Measurements from ENCODE around the gene CORO2A. TPM values are rescaled to one million over a fixed set of nuclear protein-coding genes. Genes with fewer than 3 reads are reported as not detected.

Gene CORO2A
- total and polyA plus RNA-seq, 2 of the 13 experiments (the other 11 are each of a cell fraction or from before 2014, with no cell fraction given), result 14.4 to 15.3 TPM

DNA sequence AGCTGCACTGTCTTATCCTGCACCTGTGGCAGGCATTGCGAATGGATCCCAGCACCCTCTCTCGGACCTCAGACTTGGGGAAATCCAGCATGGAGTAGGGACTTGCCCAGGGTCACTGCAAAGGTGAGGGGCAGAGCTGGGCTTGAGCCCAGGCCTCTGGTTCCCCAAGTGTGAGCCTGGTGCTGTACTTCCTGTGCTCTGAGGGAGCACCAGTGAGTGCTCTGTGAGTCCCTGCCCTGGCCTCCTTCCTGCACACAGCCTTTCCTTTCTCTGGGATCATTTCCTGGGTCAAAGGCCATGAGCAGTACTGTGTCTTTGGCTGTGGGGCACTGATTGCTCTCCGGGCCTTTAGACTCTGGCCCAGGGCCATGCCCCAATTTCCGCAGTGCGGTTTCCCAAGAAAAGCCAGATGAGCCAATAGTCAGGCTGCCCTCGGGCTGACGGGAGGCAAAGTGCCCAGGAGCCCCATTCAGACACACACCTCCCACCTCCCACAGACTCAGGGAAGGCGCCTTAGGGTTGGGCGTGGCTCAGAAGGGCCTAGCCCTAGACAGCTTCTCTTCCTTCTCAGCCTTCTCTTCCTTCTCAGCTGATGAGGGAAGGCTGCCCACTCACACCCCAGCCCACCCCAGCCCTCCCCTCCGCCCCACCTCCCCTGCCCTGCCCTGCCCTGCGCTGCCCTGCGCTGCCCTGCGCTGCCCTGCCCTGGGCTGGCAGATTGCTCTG lies 50.1 kb downstream of the CORO2A start (continued):
- TF ChIP-seq ZNF710 (CRISPR knock-in tag; IDR thresholded peaks at IDR 0.05; ENCODE audit: borderline replicate concordance) (no peak), ZXDC (CRISPR knock-in tag; IDR thresholded peaks at IDR 0.05) (no peak), ZNF747 (CRISPR knock-in tag; IDR thresholded peaks at IDR 0.05; ENCODE audit: borderline replicate concordance) (no peak), ZNF546 (CRISPR knock-in tag; conservative IDR thresholded peaks at IDR 0.05) (no peak), TOE1 (CRISPR knock-in tag; IDR thresholded peaks at IDR 0.05) (no peak), ELF1 (CRISPR knock-in tag; IDR thresholded peaks at IDR 0.05) (peak; percentile 72), FOXJ3 (CRISPR knock-in tag; IDR thresholded peaks at IDR 0.05; ENCODE audit: borderline replicate concordance) (no peak), NAIF1 (CRISPR knock-in tag; IDR thresholded peaks at IDR 0.05; ENCODE audit: borderline replicate concordance) (no peak), SMARCE1 (IDR thresholded peaks at IDR 0.05; ENCODE audit: borderline replicate concordance) (no peak), XBP1 (CRISPR knock-in tag; IDR thresholded peaks at IDR 0.05) (no peak), ZNF235 (CRISPR knock-in tag; IDR thresholded peaks at IDR 0.05; ENCODE audit: borderline replicate concordance) (no peak), SATB2 (CRISPR knock-in tag; IDR thresholded peaks at IDR 0.05) (no peak), FOXO1 (CRISPR knock-in tag; IDR thresholded peaks at IDR 0.05) (no peak), ATM (IDR thresholded peaks at IDR 0.05; ENCODE audit: borderline replicate concordance) (no peak), CEBPB (IDR thresholded peaks at IDR 0.05; ENCODE audit: borderline replicate concordance, low read depth, low read length) (peak; percentile 58; the same call in 1 of the 2 replicates)
- TF ChIP-seq, protein P1, sequence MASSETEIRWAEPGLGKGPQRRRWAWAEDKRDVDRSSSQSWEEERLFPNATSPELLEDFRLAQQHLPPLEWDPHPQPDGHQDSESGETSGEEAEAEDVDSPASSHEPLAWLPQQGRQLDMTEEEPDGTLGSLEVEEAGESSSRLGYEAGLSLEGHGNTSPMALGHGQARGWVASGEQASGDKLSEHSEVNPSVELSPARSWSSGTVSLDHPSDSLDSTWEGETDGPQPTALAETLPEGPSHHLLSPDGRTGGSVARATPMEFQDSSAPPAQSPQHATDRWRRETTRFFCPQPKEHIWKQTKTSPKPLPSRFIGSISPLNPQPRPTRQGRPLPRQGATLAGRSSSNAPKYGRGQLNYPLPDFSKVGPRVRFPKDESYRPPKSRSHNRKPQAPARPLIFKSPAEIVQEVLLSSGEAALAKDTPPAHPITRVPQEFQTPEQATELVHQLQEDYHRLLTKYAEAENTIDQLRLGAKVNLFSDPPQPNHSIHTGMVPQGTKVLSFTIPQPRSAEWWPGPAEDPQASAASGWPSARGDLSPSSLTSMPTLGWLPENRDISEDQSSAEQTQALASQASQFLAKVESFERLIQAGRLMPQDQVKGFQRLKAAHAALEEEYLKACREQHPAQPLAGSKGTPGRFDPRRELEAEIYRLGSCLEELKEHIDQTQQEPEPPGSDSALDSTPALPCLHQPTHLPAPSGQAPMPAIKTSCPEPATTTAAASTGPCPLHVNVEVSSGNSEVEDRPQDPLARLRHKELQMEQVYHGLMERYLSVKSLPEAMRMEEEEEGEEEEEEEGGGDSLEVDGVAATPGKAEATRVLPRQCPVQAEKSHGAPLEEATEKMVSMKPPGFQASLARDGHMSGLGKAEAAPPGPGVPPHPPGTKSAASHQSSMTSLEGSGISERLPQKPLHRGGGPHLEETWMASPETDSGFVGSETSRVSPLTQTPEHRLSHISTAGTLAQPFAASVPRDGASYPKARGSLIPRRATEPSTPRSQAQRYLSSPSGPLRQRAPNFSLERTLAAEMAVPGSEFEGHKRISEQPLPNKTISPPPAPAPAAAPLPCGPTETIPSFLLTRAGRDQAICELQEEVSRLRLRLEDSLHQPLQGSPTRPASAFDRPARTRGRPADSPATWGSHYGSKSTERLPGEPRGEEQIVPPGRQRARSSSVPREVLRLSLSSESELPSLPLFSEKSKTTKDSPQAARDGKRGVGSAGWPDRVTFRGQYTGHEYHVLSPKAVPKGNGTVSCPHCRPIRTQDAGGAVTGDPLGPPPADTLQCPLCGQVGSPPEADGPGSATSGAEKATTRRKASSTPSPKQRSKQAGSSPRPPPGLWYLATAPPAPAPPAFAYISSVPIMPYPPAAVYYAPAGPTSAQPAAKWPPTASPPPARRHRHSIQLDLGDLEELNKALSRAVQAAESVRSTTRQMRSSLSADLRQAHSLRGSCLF (CRISPR knock-in tag; IDR thresholded peaks at IDR 0.05; ENCODE audit: borderline replicate concordance), result no peak
- TF ChIP-seq, protein P2, sequence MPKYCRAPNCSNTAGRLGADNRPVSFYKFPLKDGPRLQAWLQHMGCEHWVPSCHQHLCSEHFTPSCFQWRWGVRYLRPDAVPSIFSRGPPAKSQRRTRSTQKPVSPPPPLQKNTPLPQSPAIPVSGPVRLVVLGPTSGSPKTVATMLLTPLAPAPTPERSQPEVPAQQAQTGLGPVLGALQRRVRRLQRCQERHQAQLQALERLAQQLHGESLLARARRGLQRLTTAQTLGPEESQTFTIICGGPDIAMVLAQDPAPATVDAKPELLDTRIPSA (CRISPR knock-in tag; IDR thresholded peaks at IDR 0.05; ENCODE audit: borderline replicate concordance), result no peak

Data from HepG2 (cell line).